ENCODE data around the gene CRYGA.
A peak's percentile ranks its signal among the peaks of the same experiment; 100 is the strongest.
"Not testable (repeated sequence)": the region's sequence is repeated elsewhere in the genome, so short reads cannot be mapped to it uniquely, and the experiment has no call there.

Gene CRYGA

DNA sequence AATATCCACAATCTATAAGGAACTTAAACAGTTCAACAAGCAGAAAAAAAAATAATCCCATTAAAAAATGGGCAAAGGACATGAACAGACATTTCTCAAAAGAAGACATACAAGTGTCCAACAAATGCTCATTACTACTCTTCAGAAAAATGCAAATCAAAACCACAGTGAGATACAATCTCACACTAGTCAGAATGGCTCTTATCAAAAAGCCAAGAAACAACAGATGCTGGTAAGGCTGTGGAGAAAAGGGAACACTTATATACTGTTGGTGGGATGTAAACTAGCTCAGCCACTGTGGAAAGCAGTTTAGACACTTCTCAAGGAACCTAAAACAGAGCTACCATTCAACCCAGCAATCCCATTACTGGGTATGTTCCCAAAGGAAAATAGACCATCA, 10.2 kb downstream of the CRYGA start:
- H3K36me3 ChIP-seq (ENCODE audit: control insufficient read depth, insufficient read depth, low read length), result no peaks in the 10 kb centered on the region
- H3K27me3 ChIP-seq (ENCODE audit: control insufficient read depth, insufficient read depth, low read length), result no peaks in the 10 kb centered on the region
- no peak overlapping the region for H3K9ac ChIP-seq (ENCODE audit: low read length)
- no peak overlapping the region for H3K4me3 ChIP-seq (ENCODE audit: low read depth, low read length)
- no peaks in the 10 kb centered on the region for H3K4me1 ChIP-seq (ENCODE audit: control insufficient read depth, insufficient read depth, low read length)
- H3K9me3 ChIP-seq (ENCODE audit: control insufficient read depth, insufficient read depth, low read depth, low read length), result peaks cover 12% of the 10 kb centered on the region; the same call in 1 of the 2 replicates
- no peak overlapping the region for H3K27ac ChIP-seq (ENCODE audit: low read depth, low read length)

DNA sequence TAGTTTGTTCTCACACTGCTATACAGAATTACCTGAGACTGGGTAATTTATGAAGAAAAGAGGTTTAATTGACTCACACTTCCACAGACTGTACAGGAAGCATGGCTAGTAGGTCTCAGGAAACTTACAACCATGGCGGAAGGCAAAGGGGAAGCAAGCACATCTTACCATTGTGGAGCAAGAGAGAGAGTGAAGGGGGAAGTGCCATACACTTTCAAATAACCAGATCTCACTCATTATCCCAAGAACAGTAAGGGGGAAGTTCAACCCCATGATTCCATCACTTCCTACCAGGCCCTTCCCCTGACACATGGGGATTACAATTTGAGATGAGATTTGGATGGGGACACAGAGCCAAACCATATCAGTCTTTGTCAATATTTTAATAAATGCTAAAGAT, 12.4 kb downstream of the CRYGA start:
- Histone ChIP-seq H3K9ac (ENCODE audit: low read length) (no peak overlapping the region), H3K4me1 (ENCODE audit: control insufficient read depth, insufficient read depth, low read length) (peaks cover 4% of the 10 kb centered on the region; the same call in 1 of the 2 replicates), H3K27ac (ENCODE audit: low read depth, low read length) (no peak overlapping the region), H3K36me3 (ENCODE audit: control insufficient read depth, insufficient read depth, low read length) (no peaks in the 10 kb centered on the region), H3K27me3 (ENCODE audit: control insufficient read depth, insufficient read depth, low read length) (no peaks in the 10 kb centered on the region), H3K4me3 (ENCODE audit: low read depth, low read length) (no peak overlapping the region), H3K9me3 (ENCODE audit: control insufficient read depth, insufficient read depth, low read depth, low read length) (peaks cover 12% of the 10 kb centered on the region; the same call in 1 of the 2 replicates)

GRCh38 chr2:208150094-208150493, 13.3 kb downstream of the CRYGA start:
- Histone ChIP-seq H3K4me1 (ENCODE audit: control insufficient read depth, insufficient read depth, low read length) (peaks cover 6% of the 10 kb centered on the region; the same call in 1 of the 2 replicates), H3K4me3 (ENCODE audit: low read depth, low read length) (no peak overlapping the region), H3K9me3 (ENCODE audit: control insufficient read depth, insufficient read depth, low read depth, low read length) (peaks cover 12% of the 10 kb centered on the region; the same call in 1 of the 2 replicates), H3K9ac (ENCODE audit: low read length) (no peak overlapping the region), H3K27me3 (ENCODE audit: control insufficient read depth, insufficient read depth, low read length) (no peaks in the 10 kb centered on the region), H3K36me3 (ENCODE audit: control insufficient read depth, insufficient read depth, low read length) (no peaks in the 10 kb centered on the region), H3K27ac (ENCODE audit: low read depth, low read length) (no peak overlapping the region)

GRCh38 chr2:208148803-208149202, 14.6 kb downstream of the CRYGA start:
- Histone ChIP-seq H3K9me3 (ENCODE audit: control insufficient read depth, insufficient read depth, low read depth, low read length) (peaks cover 12% of the 10 kb centered on the region; the same call in 1 of the 2 replicates), H3K27me3 (ENCODE audit: control insufficient read depth, insufficient read depth, low read length) (no peaks in the 10 kb centered on the region), H3K4me3 (ENCODE audit: low read depth, low read length) (no peak overlapping the region), H3K4me1 (ENCODE audit: control insufficient read depth, insufficient read depth, low read length) (peaks cover 6% of the 10 kb centered on the region; the same call in 1 of the 2 replicates), H3K27ac (ENCODE audit: low read depth, low read length) (no peak overlapping the region), H3K36me3 (ENCODE audit: control insufficient read depth, insufficient read depth, low read length) (no peaks in the 10 kb centered on the region), H3K9ac (ENCODE audit: low read length) (no peak overlapping the region)

GRCh38 chr2:208147759-208148158, 15.6 kb downstream of the CRYGA start:
- no peaks in the 10 kb centered on the region for H3K36me3 ChIP-seq (ENCODE audit: control insufficient read depth, insufficient read depth, low read length)
- H3K9ac ChIP-seq (ENCODE audit: low read length), result no peak overlapping the region
- peaks cover 11% of the 10 kb centered on the region for H3K4me1 ChIP-seq (ENCODE audit: control insufficient read depth, insufficient read depth, low read length)

GRCh38 chr2:208147008-208147407, 16.4 kb downstream of the CRYGA start:
- Histone ChIP-seq H3K9ac (ENCODE audit: low read length) (no peak overlapping the region), H3K27ac (ENCODE audit: low read depth, low read length) (no peak overlapping the region), H3K4me1 (ENCODE audit: control insufficient read depth, insufficient read depth, low read length) (peaks cover 18% of the 10 kb centered on the region), H3K9me3 (ENCODE audit: control insufficient read depth, insufficient read depth, low read depth, low read length) (peaks cover 13% of the 10 kb centered on the region; the same call in 1 of the 2 replicates), H3K36me3 (ENCODE audit: control insufficient read depth, insufficient read depth, low read length) (no peaks in the 10 kb centered on the region), H3K27me3 (ENCODE audit: control insufficient read depth, insufficient read depth, low read length) (no peaks in the 10 kb centered on the region), H3K4me3 (ENCODE audit: low read depth, low read length) (no peak overlapping the region)

More at GRCh38 chr2:208147759-208148158, 15.6 kb downstream of the CRYGA start:
- Histone ChIP-seq H3K4me3 (ENCODE audit: low read depth, low read length) (no peak overlapping the region), H3K27me3 (ENCODE audit: control insufficient read depth, insufficient read depth, low read length) (no peaks in the 10 kb centered on the region), H3K27ac (ENCODE audit: low read depth, low read length) (no peak overlapping the region), H3K9me3 (ENCODE audit: control insufficient read depth, insufficient read depth, low read depth, low read length) (peaks cover 14% of the 10 kb centered on the region; the same call in 1 of the 2 replicates)

DNA sequence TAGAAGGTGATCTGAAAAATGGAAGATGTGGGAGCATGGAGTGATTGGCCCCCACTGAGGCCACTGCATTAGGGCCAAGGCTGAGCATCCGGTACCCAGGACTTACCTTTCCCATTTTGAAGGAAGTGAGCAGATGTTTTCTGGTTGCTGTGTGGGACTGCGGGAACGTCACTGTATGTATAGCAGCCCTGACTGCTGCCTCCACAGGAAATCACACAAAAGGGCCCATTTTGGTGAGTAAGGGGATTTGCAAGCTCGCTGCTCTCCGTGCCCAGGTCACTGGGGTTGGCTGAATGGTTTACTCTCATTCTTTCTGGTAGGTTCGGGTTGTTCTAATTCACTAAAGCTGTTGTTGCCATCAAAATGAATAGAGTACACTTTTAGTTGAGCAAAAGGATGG, 17.4 kb downstream of the CRYGA start, which contains the start of gene CRYGB:
Gene CRYGB (minus strand): TSS at position 153 of the 400 bp plus-strand sequence. CDS start 38 bp downstream, at position 115.
- peaks cover 5% of the 10 kb centered on the region; the same call in 1 of the 2 replicates for H3K9me3 ChIP-seq (ENCODE audit: control insufficient read depth, insufficient read depth, low read depth, low read length)
- H3K27ac ChIP-seq (ENCODE audit: low read depth, low read length), result no peak within 1 kb of the TSS
- H3K4me1 ChIP-seq (ENCODE audit: control insufficient read depth, insufficient read depth, low read length), result peaks cover 19% of the 10 kb centered on the region
- H3K9ac ChIP-seq (ENCODE audit: low read length), result no peak within 1 kb of the TSS
- H3K27me3 ChIP-seq (ENCODE audit: control insufficient read depth, insufficient read depth, low read length), result no peaks in the 10 kb centered on the region
- H3K4me3 ChIP-seq (ENCODE audit: low read depth, low read length), result no peak within 1 kb of the TSS
- H3K36me3 ChIP-seq (ENCODE audit: control insufficient read depth, insufficient read depth, low read length), result no peaks in the 10 kb centered on the region

DNA sequence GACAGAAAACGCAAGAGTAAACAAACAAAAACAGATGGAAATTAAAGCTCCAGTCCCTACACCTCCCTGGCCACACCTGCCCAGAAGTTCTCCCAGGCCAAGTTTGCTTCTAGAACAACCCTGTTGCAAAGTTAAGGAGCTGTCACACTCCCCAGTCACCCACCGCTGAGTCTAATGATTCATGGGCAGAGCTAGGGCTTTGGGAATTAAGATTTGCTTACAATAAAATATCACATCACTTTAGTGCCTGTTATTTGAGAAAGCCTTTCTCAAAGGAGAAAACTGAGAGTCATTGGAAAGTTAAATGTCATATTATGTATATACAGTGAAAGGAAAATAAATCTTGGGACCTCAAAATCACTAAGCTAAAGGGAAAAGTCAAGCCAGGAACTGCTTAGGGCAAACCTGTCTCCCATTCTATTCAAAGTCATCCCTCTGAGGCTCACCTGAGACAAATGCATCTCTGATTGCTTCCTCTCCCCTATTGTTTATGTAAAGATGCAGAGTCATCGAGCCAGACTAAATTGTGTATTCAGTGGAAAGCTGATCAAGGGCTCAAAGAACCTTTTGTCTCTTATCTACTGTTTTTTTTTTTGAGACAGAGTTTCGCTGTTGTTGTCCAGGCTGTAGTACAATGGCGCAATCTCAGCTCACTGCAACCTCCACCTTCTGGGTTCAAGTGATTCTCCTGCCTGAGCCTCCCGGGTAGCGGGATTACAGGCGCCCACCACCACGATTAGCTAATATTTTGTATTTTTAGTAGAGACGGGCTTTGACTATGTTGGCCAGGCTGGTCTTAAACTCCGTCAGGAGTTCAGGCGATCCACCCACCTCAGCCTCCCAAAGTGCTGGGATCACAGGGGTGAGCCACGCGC, 20.2 kb downstream of the CRYGA start:
- Histone ChIP-seq H3K36me3 (ENCODE audit: control insufficient read depth, insufficient read depth, low read length) (no peaks in the 10 kb centered on the region), H3K4me1 (ENCODE audit: control insufficient read depth, insufficient read depth, low read length) (peaks cover 19% of the 10 kb centered on the region), H3K27ac (ENCODE audit: low read depth, low read length) (peak overlapping the region; percentile 91), H3K9ac (ENCODE audit: low read length) (peak overlapping the region; percentile 82), H3K9me3 (ENCODE audit: control insufficient read depth, insufficient read depth, low read depth, low read length) (peaks cover 18% of the 10 kb centered on the region), H3K27me3 (ENCODE audit: control insufficient read depth, insufficient read depth, low read length) (no peaks in the 10 kb centered on the region), H3K4me3 (ENCODE audit: low read depth, low read length) (peak overlapping the region; percentile 25; the same call in 1 of the 2 replicates)

DNA sequence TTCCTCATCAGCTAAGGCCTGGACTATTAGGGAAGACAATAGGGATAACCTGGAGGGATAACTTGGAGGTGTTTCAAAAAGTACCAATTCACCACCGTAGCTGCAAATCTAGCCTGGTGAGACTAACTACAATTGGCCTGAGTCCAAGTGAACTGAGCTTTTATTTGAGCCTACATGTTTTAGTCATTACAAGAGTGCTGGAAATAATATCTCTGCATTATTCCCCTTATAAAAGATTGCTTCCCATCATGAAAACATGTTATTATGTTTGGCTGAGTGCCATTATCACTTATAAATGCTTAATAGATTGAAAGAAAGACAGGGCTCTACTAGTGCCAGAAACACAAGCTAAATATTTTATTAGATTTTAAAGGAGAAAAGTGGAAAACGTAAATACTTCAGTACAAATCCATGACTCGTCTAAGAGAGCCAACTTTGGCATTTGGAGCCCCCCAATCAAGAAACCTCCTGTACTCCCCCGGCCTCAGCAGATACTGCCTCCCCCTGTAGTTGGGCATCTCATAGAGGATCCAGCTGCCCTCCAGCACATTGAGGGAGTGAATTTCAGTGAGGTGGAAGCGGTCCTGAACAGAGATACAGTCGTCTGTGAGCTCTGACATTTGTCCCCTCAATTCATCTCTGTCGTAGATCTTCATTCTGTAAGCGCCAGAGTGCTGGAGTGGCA, 21.0 kb downstream of the CRYGA start:
- Histone ChIP-seq H3K9me3 (ENCODE audit: control insufficient read depth, insufficient read depth, low read depth, low read length) (peaks cover 26% of the 10 kb centered on the region), H3K27ac (ENCODE audit: low read depth, low read length) (peak overlapping the region; percentile 91), H3K36me3 (ENCODE audit: control insufficient read depth, insufficient read depth, low read length) (no peaks in the 10 kb centered on the region), H3K4me3 (ENCODE audit: low read depth, low read length) (peak overlapping the region; percentile 25; the same call in 1 of the 2 replicates), H3K4me1 (ENCODE audit: control insufficient read depth, insufficient read depth, low read length) (peaks cover 19% of the 10 kb centered on the region), H3K27me3 (ENCODE audit: control insufficient read depth, insufficient read depth, low read length) (no peaks in the 10 kb centered on the region), H3K9ac (ENCODE audit: low read length) (peak overlapping the region; percentile 82)

- Histone ChIP-seq H3K27me3 (ENCODE audit: control insufficient read depth, insufficient read depth, low read length) (no peaks in the 10 kb centered on the region), H3K36me3 (ENCODE audit: control insufficient read depth, insufficient read depth, low read length) (no peaks in the 10 kb centered on the region), H3K27ac (ENCODE audit: low read depth, low read length) (no peak overlapping the region), H3K4me1 (ENCODE audit: control insufficient read depth, insufficient read depth, low read length) (peaks cover 13% of the 10 kb centered on the region), H3K4me3 (ENCODE audit: low read depth, low read length) (no peak overlapping the region), H3K9ac (ENCODE audit: low read length) (no peak overlapping the region), H3K9me3 (ENCODE audit: control insufficient read depth, insufficient read depth, low read depth, low read length) (peaks cover 33% of the 10 kb centered on the region)
Observed at GRCh38 chr2:208139447-208139846, 23.9 kb downstream of the CRYGA start.

GRCh38 chr2:208138334-208138733, 25.1 kb downstream of the CRYGA start:
- not testable (repeated sequence) for H3K27me3 ChIP-seq (ENCODE audit: control insufficient read depth, insufficient read depth, low read length); H3K36me3 ChIP-seq (ENCODE audit: control insufficient read depth, insufficient read depth, low read length); H3K27ac ChIP-seq (ENCODE audit: low read depth, low read length); H3K4me3 ChIP-seq (ENCODE audit: low read depth, low read length); H3K9ac ChIP-seq (ENCODE audit: low read length)
- H3K4me1 ChIP-seq (ENCODE audit: control insufficient read depth, insufficient read depth, low read length), result peaks cover 13% of the 10 kb centered on the region
- peaks cover 30% of the 10 kb centered on the region for H3K9me3 ChIP-seq (ENCODE audit: control insufficient read depth, insufficient read depth, low read depth, low read length)
